ENCODE measurements around the gene NAV2. TPM values are rescaled to one million over a fixed set of nuclear protein-coding genes. Genes with fewer than 3 reads are reported as not detected.
A peak's percentile ranks its signal among the peaks of the same experiment; 100 is the strongest.
"Not testable (repeated sequence)": the region's sequence is repeated elsewhere in the genome, so short reads cannot be mapped to it uniquely, and the experiment has no call there.

NAV2 gene
- total RNA-seq, 1 donor from 2014 or later = not detected

DNA sequence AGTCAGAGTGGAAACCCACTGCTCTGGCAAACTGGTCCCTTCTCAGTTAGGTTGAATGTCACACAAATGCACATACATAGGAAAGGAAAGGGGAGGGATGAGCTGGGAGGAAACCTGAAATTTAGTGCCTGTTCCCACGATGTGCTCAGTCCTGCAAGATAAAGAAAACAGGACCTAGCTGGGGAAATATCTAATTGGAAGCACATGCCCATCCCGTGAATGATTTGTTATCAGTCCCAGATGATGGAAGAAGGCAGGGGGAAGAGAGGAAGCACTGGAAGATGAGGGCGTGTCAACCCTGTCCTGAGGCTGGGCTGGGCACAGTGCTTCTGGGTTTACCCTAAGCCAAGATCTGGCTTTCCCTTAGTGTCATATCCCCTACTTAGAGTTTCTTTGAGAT, 173.9 kb downstream of the NAV2 start:
- intact Hi-C loops (cut with micrococcal nuclease) = no loop called here
- Mint-ChIP-seq H3K27me3 (no peaks in the 10 kb centered on the region), H3K4me1 (no peaks in the 10 kb centered on the region), H3K36me3 (ENCODE audit: low read depth) (no peaks in the 10 kb centered on the region), H3K4me3 (no peak overlapping the region), H3K9me3 (no peaks in the 10 kb centered on the region), H3K27ac (no peak overlapping the region)
- no peak for DNase-seq

DNA sequence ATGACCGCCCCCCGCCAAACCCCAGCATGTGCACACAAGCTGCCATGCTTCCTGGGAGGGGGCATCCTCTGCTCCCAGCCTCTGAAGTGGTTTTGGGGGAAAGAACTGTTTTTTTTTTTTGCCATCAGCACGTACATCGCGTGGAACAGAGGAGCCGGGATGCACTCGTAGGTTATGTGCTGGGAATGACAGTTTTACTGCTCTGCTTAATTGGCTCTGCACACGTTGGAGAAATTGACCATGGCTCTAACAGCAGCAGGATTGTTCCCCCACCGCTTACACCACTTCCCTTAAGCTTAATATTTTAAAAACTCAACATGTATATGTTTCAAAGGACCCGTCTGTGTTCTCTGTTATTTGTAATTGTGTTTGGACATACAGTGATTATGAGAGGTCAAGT, 175.2 kb downstream of the NAV2 start:
- no peak overlapping the region for H3K4me3 Mint-ChIP-seq
- DNase-seq = no peak

DNA sequence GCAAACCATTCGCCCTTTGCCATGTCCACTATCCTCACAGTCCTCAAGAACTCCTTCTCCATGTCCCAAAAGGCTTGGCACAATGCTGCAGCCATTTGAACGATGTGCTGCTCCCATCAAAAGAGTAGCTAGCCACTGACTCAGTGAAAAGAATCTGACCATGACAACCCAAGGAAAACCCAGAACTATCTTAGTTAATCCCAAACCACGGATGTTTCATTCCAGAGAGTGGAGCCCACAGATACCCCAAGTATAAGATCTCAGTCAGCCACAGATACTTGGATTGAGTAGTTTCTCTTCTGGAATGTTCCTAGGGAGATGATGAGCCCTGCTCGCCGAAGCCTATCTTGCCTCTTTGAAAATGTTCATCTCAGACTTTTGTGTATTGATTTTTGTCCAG, 176.9 kb downstream of the NAV2 start:
- H3K9me3 Mint-ChIP-seq = no peaks in the 10 kb centered on the region
- intact Hi-C loops (cut with micrococcal nuclease) = no loop called here
- no peak overlapping the region for H3K4me3 Mint-ChIP-seq
- H3K4me1 Mint-ChIP-seq = no peaks in the 10 kb centered on the region
- no peak overlapping the region for H3K27ac Mint-ChIP-seq
- peaks cover 1% of the 10 kb centered on the region for H3K27me3 Mint-ChIP-seq
- no peaks in the 10 kb centered on the region for H3K36me3 Mint-ChIP-seq (ENCODE audit: low read depth)
- no peak for DNase-seq

More for the DNA sequence above, 175.2 kb downstream of the NAV2 start:
- Mint-ChIP-seq H3K4me1 (no peaks in the 10 kb centered on the region), H3K27ac (no peak overlapping the region), H3K9me3 (no peaks in the 10 kb centered on the region), H3K36me3 (ENCODE audit: low read depth) (no peaks in the 10 kb centered on the region), H3K27me3 (no peaks in the 10 kb centered on the region)
- intact Hi-C loops (cut with micrococcal nuclease) = no loop called here

DNA sequence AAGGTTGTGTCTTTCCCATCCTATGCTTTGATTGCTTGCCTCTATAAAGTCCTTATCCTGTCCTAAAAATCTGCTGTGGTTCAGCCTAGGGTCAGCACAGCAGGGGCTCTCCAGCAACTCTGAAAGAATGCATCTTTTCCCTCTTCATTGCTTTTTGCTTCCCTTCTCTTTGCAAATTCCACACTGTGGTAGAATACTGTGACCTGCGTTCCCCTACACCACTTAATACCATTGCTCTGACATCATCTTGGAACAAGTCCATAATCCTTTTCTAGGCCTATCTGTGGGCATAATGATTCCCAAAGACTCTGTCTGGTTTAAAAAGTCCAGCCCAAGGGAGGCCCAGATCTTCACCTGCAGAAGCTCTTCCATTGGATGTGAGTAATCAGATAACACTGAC, 177.7 kb downstream of the NAV2 start:
- Mint-ChIP-seq H3K4me3 (no peak overlapping the region), H3K4me1 (no peaks in the 10 kb centered on the region)
- intact Hi-C loops (cut with micrococcal nuclease) = no loop called here

DNA sequence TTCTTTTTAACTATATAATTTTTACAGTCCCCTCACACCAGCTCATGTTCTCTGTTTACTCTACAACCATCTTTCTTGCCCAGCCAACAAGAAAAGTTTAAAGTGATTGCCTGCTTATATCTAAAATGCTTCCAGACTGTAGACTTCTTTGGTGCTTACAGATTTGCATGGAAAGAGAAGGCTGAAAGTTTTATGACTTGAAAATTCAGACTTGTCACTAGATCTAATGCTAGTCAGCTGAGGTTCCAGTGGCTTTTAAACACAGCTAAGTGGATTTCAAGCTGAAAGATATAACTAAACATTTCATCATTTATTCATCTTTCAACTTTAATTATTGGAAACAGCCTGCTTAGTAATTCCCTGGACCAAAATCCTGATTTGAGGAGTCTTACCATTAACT, 178.4 kb downstream of the NAV2 start:
- Mint-ChIP-seq H3K4me3 (no peak overlapping the region), H3K27me3 (peaks cover 1% of the 10 kb centered on the region), H3K27ac (no peak overlapping the region), H3K4me1 (no peaks in the 10 kb centered on the region), H3K9me3 (no peaks in the 10 kb centered on the region), H3K36me3 (ENCODE audit: low read depth) (no peaks in the 10 kb centered on the region)
- intact Hi-C loops (cut with micrococcal nuclease) = no loop called here
- no peak for DNase-seq

More for the DNA sequence above, 177.7 kb downstream of the NAV2 start:
- DNase-seq = no peak
- no peaks in the 10 kb centered on the region for H3K9me3 Mint-ChIP-seq
- no peaks in the 10 kb centered on the region for H3K36me3 Mint-ChIP-seq (ENCODE audit: low read depth)
- peaks cover 1% of the 10 kb centered on the region for H3K27me3 Mint-ChIP-seq
- H3K27ac Mint-ChIP-seq = no peak overlapping the region

DNA sequence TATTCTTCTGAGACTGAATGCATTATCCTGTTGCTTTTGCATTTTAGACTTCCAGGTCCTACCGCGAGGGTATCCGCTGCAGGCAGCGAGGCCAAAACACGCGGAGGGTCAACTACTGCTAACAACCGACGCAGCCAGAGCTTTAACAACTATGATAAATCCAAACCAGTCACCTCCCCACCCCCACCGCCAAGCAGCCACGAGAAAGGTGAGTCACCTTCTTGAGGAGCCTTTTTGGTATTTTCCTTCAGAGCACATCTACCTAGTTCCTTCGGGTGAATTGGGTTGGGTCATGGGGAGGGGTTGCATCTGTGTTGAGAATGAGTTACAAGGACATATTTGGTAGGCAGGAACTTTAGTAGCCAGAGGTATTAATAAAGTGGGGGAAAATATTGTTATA, 179.8 kb downstream of the NAV2 start:
- Mint-ChIP-seq H3K36me3 (ENCODE audit: low read depth) (no peaks in the 10 kb centered on the region), H3K9me3 (no peaks in the 10 kb centered on the region), H3K4me1 (no peaks in the 10 kb centered on the region), H3K4me3 (no peak overlapping the region), H3K27ac (no peak overlapping the region), H3K27me3 (peaks cover 1% of the 10 kb centered on the region)
- intact Hi-C loops (cut with micrococcal nuclease) = no loop called here
- no peak for DNase-seq

DNA sequence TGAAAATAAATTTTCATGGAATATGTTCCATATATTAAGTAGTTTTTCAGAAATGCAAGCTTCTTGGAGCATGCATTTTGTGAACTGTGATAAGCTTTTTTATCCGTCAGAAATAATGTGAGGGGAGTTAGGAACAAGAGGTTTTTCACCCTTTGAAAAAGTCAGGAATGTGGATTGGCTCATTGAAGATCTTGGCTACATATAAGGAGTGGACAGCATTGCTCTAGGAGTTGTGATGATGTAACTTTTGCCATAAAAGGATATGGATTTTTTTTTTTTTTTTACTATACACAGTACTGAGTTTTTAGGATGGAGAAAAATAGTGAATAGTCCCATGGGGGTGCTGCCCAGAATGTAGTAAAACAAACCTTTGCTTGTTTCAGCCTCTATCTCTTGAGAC, 180.2 kb downstream of the NAV2 start:
- Mint-ChIP-seq H3K36me3 (ENCODE audit: low read depth) (no peaks in the 10 kb centered on the region), H3K9me3 (no peaks in the 10 kb centered on the region), H3K4me1 (no peaks in the 10 kb centered on the region), H3K4me3 (no peak overlapping the region), H3K27me3 (peaks cover 1% of the 10 kb centered on the region), H3K27ac (no peak overlapping the region)
- intact Hi-C loops (cut with micrococcal nuclease) = no loop called here
- no peak for DNase-seq

DNA sequence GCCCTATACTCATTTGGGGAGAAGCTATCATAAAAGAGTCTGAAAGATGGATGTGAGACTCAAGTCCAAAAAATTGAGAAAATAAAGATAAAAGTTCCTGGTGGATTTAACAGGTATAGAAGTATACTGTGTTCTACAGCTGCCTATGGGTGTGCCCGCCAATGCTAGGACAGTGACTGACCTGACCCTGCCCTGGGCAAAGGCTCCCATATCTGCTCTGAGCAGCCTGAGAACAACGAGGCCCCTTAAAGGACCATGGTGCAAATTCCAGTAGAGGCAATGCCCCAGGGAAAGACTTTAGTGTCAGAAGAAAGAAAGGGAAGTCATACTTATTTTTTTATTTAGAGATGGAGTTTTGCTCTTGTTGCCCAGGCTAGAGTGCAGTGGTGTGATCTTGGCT, 181.8 kb downstream of the NAV2 start:
- Mint-ChIP-seq H3K9me3 (no peaks in the 10 kb centered on the region), H3K4me3 (no peak overlapping the region), H3K4me1 (no peaks in the 10 kb centered on the region), H3K27ac (no peak overlapping the region), H3K36me3 (ENCODE audit: low read depth) (no peaks in the 10 kb centered on the region), H3K27me3 (peaks cover 3% of the 10 kb centered on the region)
- no peak for DNase-seq
- intact Hi-C loops (cut with micrococcal nuclease) = no loop called here

DNA sequence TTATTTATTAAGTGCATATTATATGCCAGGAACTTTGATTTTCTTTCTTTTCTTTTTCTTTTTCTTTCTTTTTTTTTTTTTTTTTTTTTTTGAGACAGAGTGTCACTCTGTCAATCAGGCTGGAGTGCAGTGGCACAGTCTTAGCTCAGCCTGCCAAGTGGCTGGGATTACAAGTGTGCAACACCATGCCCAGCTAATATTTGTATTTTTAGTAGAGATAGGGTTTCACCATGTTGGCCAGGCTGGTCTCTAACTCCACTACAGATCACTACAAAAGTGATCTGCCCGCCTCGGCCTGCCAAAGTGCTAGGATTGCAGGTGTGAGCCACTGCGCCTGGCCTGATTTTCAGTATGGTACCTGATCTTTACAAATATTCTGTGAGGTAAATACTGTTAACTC, 182.4 kb downstream of the NAV2 start:
- H3K27me3 Mint-ChIP-seq; intact Hi-C loops (cut with micrococcal nuclease); DNase-seq; H3K9me3 Mint-ChIP-seq; H3K4me3 Mint-ChIP-seq; H3K4me1 Mint-ChIP-seq; H3K27ac Mint-ChIP-seq; H3K36me3 Mint-ChIP-seq (ENCODE audit: low read depth): not testable (repeated sequence)

DNA sequence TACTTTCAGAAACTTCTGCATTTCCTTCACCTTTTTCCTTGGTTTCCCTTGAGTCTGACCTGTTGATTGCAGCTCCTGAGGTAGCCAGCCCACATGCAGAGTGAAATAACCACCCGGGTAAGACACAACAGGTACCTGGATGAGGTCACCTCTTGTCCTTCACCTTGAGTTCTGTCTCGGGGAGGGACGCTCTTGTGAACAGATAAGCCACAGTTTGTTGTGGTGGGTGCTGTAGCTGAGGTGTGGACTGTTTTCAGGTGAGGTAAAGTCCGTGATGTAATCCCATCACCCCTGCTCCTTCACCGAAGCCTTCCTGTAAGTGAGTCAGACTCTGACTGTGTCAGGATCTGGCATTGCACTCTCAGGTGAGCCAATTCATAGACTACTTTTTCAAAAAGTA, 183.1 kb downstream of the NAV2 start:
- intact Hi-C loops (cut with micrococcal nuclease) = no loop called here
- H3K4me3 Mint-ChIP-seq = no peak overlapping the region
- no peaks in the 10 kb centered on the region for H3K36me3 Mint-ChIP-seq (ENCODE audit: low read depth)
- no peak for DNase-seq
- H3K27me3 Mint-ChIP-seq = peaks cover 3% of the 10 kb centered on the region
- no peaks in the 10 kb centered on the region for H3K4me1 Mint-ChIP-seq
- no peak overlapping the region for H3K27ac Mint-ChIP-seq
- no peaks in the 10 kb centered on the region for H3K9me3 Mint-ChIP-seq

DNA sequence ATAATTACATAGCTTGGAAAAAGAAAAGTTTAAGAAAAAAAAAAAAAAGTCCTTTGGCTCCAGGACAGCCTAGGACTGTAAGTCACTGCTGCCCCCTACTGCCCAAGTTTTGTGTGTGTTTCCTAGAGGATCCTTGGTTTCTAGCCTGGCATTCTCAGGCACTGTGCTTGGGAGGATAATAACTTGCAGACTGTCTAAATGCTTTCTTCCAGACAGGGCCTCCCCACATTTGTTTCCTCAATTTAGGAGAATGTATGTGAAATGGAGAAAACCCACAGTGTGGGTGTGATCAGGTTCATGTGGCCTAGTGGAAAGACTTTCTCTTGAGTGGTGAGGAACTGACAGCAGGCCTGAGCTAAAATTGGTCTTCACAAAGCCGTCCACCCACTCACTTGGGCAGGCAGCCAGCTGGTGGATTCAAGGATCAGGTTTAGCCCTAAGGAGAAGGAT, 191.0 kb downstream of the NAV2 start:
- H3K27me3 Mint-ChIP-seq = peaks cover 2% of the 10 kb centered on the region
- H3K27ac Mint-ChIP-seq = no peak overlapping the region
- H3K4me1 Mint-ChIP-seq = no peaks in the 10 kb centered on the region
- H3K9me3 Mint-ChIP-seq = no peaks in the 10 kb centered on the region
- DNase-seq = peak; percentile 79
- no peaks in the 10 kb centered on the region for H3K36me3 Mint-ChIP-seq (ENCODE audit: low read depth)
- H3K4me3 Mint-ChIP-seq = no peak overlapping the region
- intact Hi-C loops (cut with micrococcal nuclease) = loop anchor here (1.0 to 5.0 kb wide), 2 partner anchors 161 to 339 kb away; no protein-coding TSS in a partner anchor

DNA sequence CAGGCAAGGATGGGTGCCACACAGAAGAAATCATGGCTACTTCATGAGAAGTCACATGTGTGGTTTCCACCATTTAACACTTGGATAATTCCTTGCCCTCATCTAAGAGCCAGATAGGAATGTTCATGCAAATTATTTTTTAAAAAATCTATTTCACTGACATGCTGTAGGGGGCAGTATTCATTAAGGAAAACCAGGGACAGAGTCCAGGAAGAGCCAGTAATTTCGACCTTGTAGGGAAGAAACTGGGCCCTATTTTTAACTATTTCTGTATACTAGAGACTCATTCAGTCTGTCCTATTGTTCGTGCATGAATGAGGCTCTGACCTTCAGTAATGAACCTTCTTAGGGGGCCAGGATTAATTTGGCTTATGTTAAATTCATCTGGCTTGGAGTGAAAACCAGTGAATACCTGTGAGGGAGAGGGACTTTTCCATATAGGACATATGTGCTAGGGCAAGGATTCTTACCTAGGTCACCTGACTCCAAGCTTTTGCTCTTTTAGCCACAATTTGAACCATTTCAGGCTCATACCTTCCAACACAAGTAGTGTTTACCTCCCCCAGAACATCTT, 192.7 kb downstream of the NAV2 start:
- no peaks in the 10 kb centered on the region for H3K27me3 Mint-ChIP-seq
- no peak overlapping the region for H3K4me3 Mint-ChIP-seq
- H3K27ac Mint-ChIP-seq = no peak overlapping the region
- DNase-seq = no peak
- no peaks in the 10 kb centered on the region for H3K9me3 Mint-ChIP-seq
- no peaks in the 10 kb centered on the region for H3K36me3 Mint-ChIP-seq (ENCODE audit: low read depth)
- H3K4me1 Mint-ChIP-seq = no peaks in the 10 kb centered on the region
- intact Hi-C loops (cut with micrococcal nuclease) = no loop called here

DNA sequence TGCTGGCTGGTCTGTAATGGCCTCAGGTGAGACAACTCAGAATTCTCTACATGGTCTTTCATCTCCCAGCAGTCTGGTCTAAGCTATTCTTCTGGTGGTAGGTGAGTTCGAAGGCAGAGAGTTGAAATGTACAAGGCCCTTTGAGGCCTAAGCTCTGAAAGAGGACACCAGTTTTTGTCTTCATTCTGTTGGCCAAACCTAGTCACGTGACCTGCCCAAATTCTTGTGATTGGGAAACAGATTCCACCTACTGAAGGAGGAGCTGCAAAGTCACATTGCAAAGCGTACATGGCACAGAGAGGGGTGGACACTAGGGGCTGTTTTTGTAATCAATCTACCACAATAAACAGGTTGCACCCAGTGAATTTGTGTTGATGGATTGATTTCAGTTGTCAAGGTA, 193.5 kb downstream of the NAV2 start:
- no peak overlapping the region for H3K4me3 Mint-ChIP-seq
- intact Hi-C loops (cut with micrococcal nuclease) = no loop called here
- DNase-seq = no peak
- no peaks in the 10 kb centered on the region for H3K27me3 Mint-ChIP-seq
- H3K27ac Mint-ChIP-seq = no peak overlapping the region
- H3K36me3 Mint-ChIP-seq (ENCODE audit: low read depth) = no peaks in the 10 kb centered on the region
- no peaks in the 10 kb centered on the region for H3K9me3 Mint-ChIP-seq
- no peaks in the 10 kb centered on the region for H3K4me1 Mint-ChIP-seq

DNA sequence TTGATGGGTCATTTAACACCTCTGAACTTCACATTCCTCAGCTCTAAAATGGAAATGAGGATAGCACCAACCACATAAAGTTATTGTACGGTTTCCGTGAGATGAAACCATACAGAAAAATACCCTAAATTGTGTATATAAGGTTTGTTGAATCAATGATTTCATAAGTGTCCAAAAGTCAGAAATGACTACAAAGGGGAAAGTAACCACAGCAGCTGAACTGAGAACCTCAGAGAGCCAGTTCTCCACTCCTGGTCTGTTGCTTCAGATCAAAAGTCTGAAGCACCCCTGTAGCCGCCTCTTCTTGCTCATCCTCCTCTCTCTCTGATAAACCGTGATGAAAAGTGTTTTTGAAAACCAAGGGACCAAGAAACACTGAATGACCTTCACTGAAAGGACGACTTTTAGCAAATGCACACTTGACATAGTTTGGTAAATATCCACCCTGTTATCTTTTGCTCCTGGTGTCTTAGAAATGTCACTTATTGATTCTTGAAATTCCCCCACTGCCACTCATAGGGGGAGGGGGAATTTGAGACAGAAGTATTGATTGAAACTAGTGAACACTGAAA, 194.5 kb downstream of the NAV2 start:
- H3K4me1 Mint-ChIP-seq = no peaks in the 10 kb centered on the region
- intact Hi-C loops (cut with micrococcal nuclease) = no loop called here
- no peak overlapping the region for H3K27ac Mint-ChIP-seq
- DNase-seq = no peak
- no peaks in the 10 kb centered on the region for H3K36me3 Mint-ChIP-seq (ENCODE audit: low read depth)
- H3K9me3 Mint-ChIP-seq = no peaks in the 10 kb centered on the region
- peaks cover 3% of the 10 kb centered on the region for H3K27me3 Mint-ChIP-seq
- H3K4me3 Mint-ChIP-seq = no peak overlapping the region

DNA sequence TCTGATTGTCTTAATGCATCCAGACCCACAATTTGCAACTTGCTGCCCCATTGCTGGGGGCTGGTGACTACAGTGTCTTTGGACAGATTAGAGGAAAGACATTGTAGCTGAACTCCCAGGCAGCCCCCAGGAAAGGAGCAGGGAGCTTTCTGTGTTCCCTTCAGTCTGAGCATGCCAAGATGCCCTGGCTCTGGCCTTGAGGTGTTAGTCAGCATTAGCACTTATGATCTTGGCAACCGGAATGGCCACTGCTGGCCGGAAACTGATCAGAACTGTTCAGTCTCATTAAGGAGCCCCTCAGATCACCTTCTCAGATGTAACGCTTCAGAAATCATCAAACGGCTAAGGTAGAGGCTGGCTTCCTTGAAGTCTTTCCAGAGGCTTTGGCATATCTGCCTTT, 195.2 kb downstream of the NAV2 start:
- no peaks in the 10 kb centered on the region for H3K9me3 Mint-ChIP-seq
- H3K4me1 Mint-ChIP-seq = no peaks in the 10 kb centered on the region
- H3K36me3 Mint-ChIP-seq (ENCODE audit: low read depth) = no peaks in the 10 kb centered on the region
- H3K4me3 Mint-ChIP-seq = no peak overlapping the region
- DNase-seq = no peak
- H3K27me3 Mint-ChIP-seq = peaks cover 3% of the 10 kb centered on the region
- no peak overlapping the region for H3K27ac Mint-ChIP-seq
- intact Hi-C loops (cut with micrococcal nuclease) = no loop called here

Measured in activated CD4-positive, alpha-beta T cell treated with anti-CD3 and anti-CD28 coated beads, Interleukin-2, amount 10 ng/mL, durations not matched to agents 24 days and 14 days (primary cell).